ENCODE measurements around the gene TMEM43. TPM values are rescaled to one million over a fixed set of nuclear protein-coding genes. Genes with fewer than 3 reads are reported as not detected.

Gene TMEM43
- total RNA-seq, 6 experiments from 2014 or later, result 9.3 to 16.8 (median 14.6) TPM

GRCh38 chr3:14132689-14133088, 7.8 kb downstream of the TMEM43 start:
- Histone ChIP-seq H3K27me3 (no peaks in the 10 kb centered on the region), H3K4me1 (peaks cover 0 to 13% (median 5%) of the 10 kb centered on the region in 4 donors), H3K36me3 (peaks cover 0 to 64% (median 11%) of the 10 kb centered on the region in 4 donors), H3K9me3 (no peaks in the 10 kb centered on the region), H3K4me3 (no peak overlapping the region), H3K27ac (no peak overlapping the region)
- no peak for ATAC-seq
- TF ChIP-seq, protein P1, sequence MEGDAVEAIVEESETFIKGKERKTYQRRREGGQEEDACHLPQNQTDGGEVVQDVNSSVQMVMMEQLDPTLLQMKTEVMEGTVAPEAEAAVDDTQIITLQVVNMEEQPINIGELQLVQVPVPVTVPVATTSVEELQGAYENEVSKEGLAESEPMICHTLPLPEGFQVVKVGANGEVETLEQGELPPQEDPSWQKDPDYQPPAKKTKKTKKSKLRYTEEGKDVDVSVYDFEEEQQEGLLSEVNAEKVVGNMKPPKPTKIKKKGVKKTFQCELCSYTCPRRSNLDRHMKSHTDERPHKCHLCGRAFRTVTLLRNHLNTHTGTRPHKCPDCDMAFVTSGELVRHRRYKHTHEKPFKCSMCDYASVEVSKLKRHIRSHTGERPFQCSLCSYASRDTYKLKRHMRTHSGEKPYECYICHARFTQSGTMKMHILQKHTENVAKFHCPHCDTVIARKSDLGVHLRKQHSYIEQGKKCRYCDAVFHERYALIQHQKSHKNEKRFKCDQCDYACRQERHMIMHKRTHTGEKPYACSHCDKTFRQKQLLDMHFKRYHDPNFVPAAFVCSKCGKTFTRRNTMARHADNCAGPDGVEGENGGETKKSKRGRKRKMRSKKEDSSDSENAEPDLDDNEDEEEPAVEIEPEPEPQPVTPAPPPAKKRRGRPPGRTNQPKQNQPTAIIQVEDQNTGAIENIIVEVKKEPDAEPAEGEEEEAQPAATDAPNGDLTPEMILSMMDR (IDR thresholded peaks at IDR 0.05), result no peak
- no peak for TF ChIP-seq POLR2A (IDR thresholded peaks at IDR 0.05)
- intact Hi-C loops (cut with DNase I), result no loop called here
- no peak for DNase-seq
- WGBS (ENCODE audit: insufficient coverage, low coverage, low lambda C conversion rate, missing lambda C conversion rate), result 86% methylated on average over 1 of the region's 6 CpGs

- H3K4me3 ChIP-seq, result no peak overlapping the region
- H3K9me3 ChIP-seq, result no peaks in the 10 kb centered on the region
- no peak overlapping the region for H3K27ac ChIP-seq
- H3K27me3 ChIP-seq, result no peaks in the 10 kb centered on the region
- peaks cover 0 to 64% (median 11%) of the 10 kb centered on the region in 4 donors for H3K36me3 ChIP-seq
- DNase-seq (no peak), ATAC-seq (peak in 1 of 4 donors; percentile 42)
- peaks cover 0 to 19% (median 8%) of the 10 kb centered on the region in 4 donors for H3K4me1 ChIP-seq
- TF ChIP-seq, protein P1 (IDR thresholded peaks at IDR 0.05), result no peak
- TF ChIP-seq POLR2A (IDR thresholded peaks at IDR 0.05), result no peak
- 72% methylated on average over 5 of the region's 10 CpGs for WGBS (ENCODE audit: insufficient coverage, low coverage, low lambda C conversion rate, missing lambda C conversion rate)
- intact Hi-C loops (cut with DNase I), result no loop called here
Observed at GRCh38 chr3:14133188-14133800, 8.4 kb downstream of the TMEM43 start.

DNA sequence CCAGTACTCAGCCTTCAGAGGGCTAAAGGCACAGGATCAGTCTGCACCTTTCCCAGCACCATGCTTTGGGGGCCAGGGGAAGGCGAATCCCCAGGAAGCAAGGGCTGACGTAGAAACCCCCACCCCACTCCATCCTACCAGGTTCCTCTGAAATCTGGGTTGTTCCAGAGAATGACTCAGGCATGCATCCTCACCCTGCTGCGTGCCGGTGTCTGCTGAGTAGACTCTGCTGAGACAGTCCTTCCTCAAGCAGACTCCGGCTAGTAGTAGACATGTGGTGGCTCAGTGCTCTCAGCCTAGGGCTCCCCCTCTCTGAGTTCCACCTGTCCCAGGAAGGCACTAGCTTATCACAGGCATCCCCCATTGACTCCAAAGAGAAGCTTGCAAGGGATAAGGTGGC, 9.0 kb downstream of the TMEM43 start:
- H3K4me1 ChIP-seq, result peaks cover 0 to 24% (median 10%) of the 10 kb centered on the region in 4 donors
- ATAC-seq (no peak), DNase-seq (no peak)
- H3K27ac ChIP-seq, result no peak overlapping the region
- intact Hi-C loops (cut with DNase I), result no loop called here
- H3K4me3 ChIP-seq, result no peak overlapping the region
- WGBS (ENCODE audit: insufficient coverage, low coverage, low lambda C conversion rate, missing lambda C conversion rate), result 90% methylated on average over 2 of the region's 5 CpGs
- no peaks in the 10 kb centered on the region for H3K9me3 ChIP-seq
- TF ChIP-seq, protein P1 (IDR thresholded peaks at IDR 0.05), result no peak
- TF ChIP-seq POLR2A (IDR thresholded peaks at IDR 0.05), result no peak
- no peaks in the 10 kb centered on the region for H3K27me3 ChIP-seq
- peaks cover 0 to 64% (median 11%) of the 10 kb centered on the region in 4 donors for H3K36me3 ChIP-seq

DNA sequence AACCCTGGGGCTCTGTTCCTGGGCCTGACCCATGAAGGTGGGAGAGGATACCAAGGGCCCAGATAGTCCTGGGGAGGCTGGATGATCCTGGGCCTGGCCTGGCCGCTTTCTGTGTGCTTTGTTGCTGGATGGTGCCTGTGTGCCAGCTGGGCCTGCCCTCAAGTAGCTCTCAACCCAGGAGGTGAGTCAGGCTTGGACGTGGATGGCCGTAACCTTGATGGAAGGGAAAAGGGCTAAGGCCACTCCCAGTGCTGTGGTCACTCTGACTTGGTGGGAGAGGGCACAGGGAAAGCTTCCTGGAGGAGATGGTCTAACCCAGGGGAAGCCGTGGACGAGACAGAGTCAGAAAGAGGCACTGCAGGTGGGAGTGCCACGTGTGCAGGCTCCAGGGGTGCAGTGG, 9.4 kb downstream of the TMEM43 start:
- ATAC-seq, result no peak

More for the DNA sequence above, 9.4 kb downstream of the TMEM43 start:
- H3K4me3 ChIP-seq, result no peak overlapping the region
- H3K27ac ChIP-seq, result no peak overlapping the region
- TF ChIP-seq, protein P1 (IDR thresholded peaks at IDR 0.05), result no peak
- no peak for TF ChIP-seq POLR2A (IDR thresholded peaks at IDR 0.05)
- no peak for DNase-seq
- H3K4me1 ChIP-seq, result peaks cover 0 to 24% (median 10%) of the 10 kb centered on the region in 4 donors
- WGBS (ENCODE audit: insufficient coverage, low coverage, low lambda C conversion rate, missing lambda C conversion rate), result 94% methylated on average over 3 of the region's 6 CpGs
- H3K36me3 ChIP-seq, result peaks cover 0 to 64% (median 11%) of the 10 kb centered on the region in 4 donors
- H3K27me3 ChIP-seq, result no peaks in the 10 kb centered on the region
- intact Hi-C loops (cut with DNase I), result no loop called here
- H3K9me3 ChIP-seq, result no peaks in the 10 kb centered on the region
